Epithelial cell of proximal tubule (primary cell): ENCODE results near the gene UBE2M. TPM values are rescaled to one million over a fixed set of nuclear protein-coding genes. Genes with fewer than 3 reads are reported as not detected.

ENCODE experiments used
- DNase-seq: peaks from one replicate; pipeline ENCODE4 v3.0.0-alpha.2; 2011; ENCODE audit warnings: low read depth
- H3K4me3 ChIP-seq: 2 replicates; pipeline ENCODE4 v1.5.1; 2011; ENCODE audit warnings: low read depth, mild to moderate bottlenecking, low read length
- total RNA-seq: library from RNA; depleted of rRNA; stranded (reverse); fragments of >200 nt; gene quantifications from 2 replicates; pipeline ENCODE4 v1.2.3, GENCODE V29; 2015
- TF ChIP-seq, protein P1 (sequence below): conservative IDR thresholded peaks from 2 replicates; pipeline ENCODE4 v1.5.1; 2012; ENCODE audit warnings: low read depth, mild to moderate bottlenecking, low read length

UBE2M gene
- total RNA-seq, 1 donor from 2014 or later: 37.4 TPM

GRCh38 chr19:58552655-58553054 is 5.8 kb downstream of the UBE2M start:
- H3K4me3 ChIP-seq: no peak overlapping the region
- DNase-seq: no peak
- TF ChIP-seq, protein P1, sequence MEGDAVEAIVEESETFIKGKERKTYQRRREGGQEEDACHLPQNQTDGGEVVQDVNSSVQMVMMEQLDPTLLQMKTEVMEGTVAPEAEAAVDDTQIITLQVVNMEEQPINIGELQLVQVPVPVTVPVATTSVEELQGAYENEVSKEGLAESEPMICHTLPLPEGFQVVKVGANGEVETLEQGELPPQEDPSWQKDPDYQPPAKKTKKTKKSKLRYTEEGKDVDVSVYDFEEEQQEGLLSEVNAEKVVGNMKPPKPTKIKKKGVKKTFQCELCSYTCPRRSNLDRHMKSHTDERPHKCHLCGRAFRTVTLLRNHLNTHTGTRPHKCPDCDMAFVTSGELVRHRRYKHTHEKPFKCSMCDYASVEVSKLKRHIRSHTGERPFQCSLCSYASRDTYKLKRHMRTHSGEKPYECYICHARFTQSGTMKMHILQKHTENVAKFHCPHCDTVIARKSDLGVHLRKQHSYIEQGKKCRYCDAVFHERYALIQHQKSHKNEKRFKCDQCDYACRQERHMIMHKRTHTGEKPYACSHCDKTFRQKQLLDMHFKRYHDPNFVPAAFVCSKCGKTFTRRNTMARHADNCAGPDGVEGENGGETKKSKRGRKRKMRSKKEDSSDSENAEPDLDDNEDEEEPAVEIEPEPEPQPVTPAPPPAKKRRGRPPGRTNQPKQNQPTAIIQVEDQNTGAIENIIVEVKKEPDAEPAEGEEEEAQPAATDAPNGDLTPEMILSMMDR: no peak

DNA sequence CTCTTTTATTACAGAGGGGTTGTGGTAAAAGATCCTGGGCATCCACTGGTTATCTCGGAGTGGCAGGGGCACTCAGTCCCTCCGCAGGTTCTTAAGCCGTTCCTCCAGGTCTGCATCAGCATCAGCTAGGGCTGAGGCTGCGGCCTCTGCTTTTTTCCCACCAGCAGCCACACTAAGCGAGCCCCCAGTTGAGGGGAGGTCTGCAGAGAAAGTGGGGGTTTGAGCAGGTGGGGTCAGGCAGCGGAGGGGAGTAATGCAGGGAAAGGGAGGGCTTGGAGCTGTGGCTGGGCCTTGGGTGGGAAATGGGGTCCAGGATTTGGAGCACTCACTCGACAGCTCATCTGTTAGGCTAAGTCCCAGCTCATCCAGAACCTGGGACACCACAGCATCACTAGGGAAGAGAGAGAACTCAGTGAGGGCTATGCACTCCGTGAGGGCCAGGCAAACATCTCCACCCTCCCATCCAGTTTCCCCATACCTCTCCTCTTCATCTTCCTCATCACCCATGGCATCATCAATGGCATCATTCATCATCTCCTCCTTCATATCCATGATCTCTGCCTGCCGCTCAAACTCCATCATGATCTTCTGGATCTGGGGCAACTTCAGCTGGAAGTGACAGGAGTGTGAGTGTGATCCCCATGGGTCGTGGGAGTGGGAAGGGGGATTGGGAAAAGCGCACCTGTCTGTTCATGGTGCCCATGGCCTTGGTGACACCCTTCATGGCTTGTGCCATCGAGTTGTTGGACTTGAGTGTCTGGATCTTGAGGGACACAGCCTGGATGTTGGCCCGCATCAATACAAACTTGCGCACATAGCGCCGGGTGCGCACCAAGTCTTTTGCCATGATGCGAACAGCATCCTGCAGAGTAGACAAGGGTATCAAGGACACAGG is 6.6 kb downstream of the UBE2M start:
- TF ChIP-seq, protein P1: no peak

GRCh38 chr19:58551123-58551497 is 7.3 kb downstream of the UBE2M start:
- TF ChIP-seq, protein P1: no peak
- no peak for DNase-seq
- no peak overlapping the region for H3K4me3 ChIP-seq

More for the DNA sequence above, 6.6 kb downstream of the UBE2M start:
- no peak overlapping the region for H3K4me3 ChIP-seq
- no peak for DNase-seq

DNA sequence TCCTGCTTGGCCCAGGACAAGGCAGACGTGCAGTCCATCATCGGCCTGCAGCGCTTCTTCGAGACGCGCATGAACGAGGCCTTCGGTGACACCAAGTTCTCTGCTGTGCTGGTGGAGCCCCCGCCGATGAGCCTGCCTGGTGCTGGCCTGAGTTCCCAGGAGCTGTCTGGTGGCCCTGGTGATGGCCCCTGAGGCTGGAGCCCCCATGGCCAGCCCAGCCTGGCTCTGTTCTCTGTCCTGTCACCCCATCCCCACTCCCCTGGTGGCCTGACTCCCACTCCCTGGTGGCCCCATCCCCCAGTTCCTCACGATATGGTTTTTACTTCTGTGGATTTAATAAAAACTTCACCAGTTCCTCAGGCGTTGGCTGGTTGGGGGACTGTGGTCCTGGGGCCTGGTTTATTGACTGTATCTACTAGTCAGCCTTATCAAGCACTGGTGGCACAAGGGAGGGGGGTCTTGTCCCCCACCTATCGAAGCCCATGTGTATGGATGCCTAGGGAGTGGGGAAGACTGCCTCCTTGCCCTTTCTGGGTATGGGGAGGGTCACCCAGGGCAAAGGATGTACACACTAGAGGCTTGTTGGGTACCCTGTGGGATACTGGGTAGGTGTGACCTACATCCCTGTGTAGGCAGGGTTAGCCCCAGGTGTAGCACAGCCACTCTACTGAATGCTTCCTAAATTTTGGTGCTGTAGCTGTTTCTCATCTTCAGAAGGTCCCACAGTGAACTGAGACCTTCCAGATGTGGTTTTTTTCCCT is 7.9 kb downstream of the UBE2M start:
- DNase-seq: no peak
- TF ChIP-seq, protein P1: no peak
- no peak overlapping the region for H3K4me3 ChIP-seq

GRCh38 chr19:58549664-58550361 is 8.6 kb downstream of the UBE2M start:
- TF ChIP-seq, protein P1: no peak
- no peak overlapping the region for H3K4me3 ChIP-seq
- no peak for DNase-seq

GRCh38 chr19:58548859-58549663 is 9.3 kb downstream of the UBE2M start:
- TF ChIP-seq, protein P1: no peak
- no peak overlapping the region for H3K4me3 ChIP-seq

More at GRCh38 chr19:58548859-58549663, 9.3 kb downstream of the UBE2M start:
- no peak for DNase-seq
